ENCODE data around the gene KRT71.
A peak's percentile ranks its signal among the peaks of the same experiment; 100 is the strongest.

The KRT71 gene

GRCh38 chr12:52539083-52539820 is 13.7 kb downstream of the KRT71 start:
- H3K9me3 Mint-ChIP-seq, result no peaks in the 10 kb centered on the region
- H3K27me3 Mint-ChIP-seq, result peaks cover 3% of the 10 kb centered on the region
- peak overlapping the region; percentile 45 for H3K27ac Mint-ChIP-seq
- no peak overlapping the region for H3K4me3 Mint-ChIP-seq
- H3K4me1 Mint-ChIP-seq (ENCODE audit: low read depth), result peaks cover 3% of the 10 kb centered on the region
- DNase-seq, result no peak
- H3K36me3 Mint-ChIP-seq (ENCODE audit: low read depth), result no peaks in the 10 kb centered on the region

DNA sequence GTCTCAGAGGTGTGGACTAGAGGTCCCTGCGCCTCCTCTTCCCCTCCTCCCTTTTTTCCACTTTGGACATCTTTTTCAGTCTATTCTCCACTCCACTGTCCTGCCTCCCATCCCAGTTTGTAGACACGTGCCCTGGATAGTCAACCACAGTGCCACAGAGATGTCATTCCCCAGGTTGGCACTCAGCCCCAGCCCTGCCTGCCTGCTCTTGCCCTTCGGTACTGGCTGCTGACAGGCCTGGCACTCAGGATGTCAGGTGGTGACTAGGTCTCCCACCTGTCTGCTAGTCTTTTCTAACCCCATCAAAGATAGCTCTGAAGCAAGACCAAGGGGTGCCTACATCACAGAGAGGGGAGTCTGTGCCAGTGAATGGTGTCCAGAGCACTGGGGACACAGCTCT is 15.8 kb downstream of the KRT71 start:
- no peak for DNase-seq
- H3K27ac Mint-ChIP-seq, result no peak overlapping the region
- H3K4me3 Mint-ChIP-seq, result no peak overlapping the region
- H3K27me3 Mint-ChIP-seq, result peaks cover 3% of the 10 kb centered on the region
- H3K9me3 Mint-ChIP-seq, result no peaks in the 10 kb centered on the region
- no peaks in the 10 kb centered on the region for H3K36me3 Mint-ChIP-seq (ENCODE audit: low read depth)
- H3K4me1 Mint-ChIP-seq (ENCODE audit: low read depth), result no peaks in the 10 kb centered on the region

DNA sequence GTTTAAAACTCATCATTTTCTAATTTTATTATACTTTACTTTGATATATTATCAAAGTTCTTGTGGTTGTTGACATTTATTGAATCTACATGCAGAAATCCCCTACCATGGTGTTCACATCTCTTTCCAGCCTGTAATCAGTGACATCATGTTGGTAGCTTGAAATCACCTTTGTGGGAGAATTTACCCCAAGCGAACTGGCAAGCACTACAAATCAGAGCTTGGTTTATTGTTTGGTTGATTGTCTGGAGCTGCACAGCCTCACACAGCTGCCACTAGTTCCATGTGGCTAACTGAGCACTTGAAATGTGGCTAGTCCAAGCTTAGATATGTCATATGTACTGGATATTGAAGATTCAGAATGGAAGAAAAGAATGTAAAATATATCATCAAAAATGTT is 17.4 kb downstream of the KRT71 start:
- Mint-ChIP-seq H3K9me3 (no peaks in the 10 kb centered on the region), H3K36me3 (ENCODE audit: low read depth) (no peaks in the 10 kb centered on the region), H3K4me1 (ENCODE audit: low read depth) (no peaks in the 10 kb centered on the region), H3K27ac (no peak overlapping the region), H3K27me3 (peaks cover 3% of the 10 kb centered on the region), H3K4me3 (no peak overlapping the region)
- DNase-seq, result no peak

- Mint-ChIP-seq H3K4me3 (no peak overlapping the region), H3K27ac (no peak overlapping the region), H3K36me3 (ENCODE audit: low read depth) (no peaks in the 10 kb centered on the region), H3K9me3 (no peaks in the 10 kb centered on the region), H3K4me1 (ENCODE audit: low read depth) (no peaks in the 10 kb centered on the region), H3K27me3 (peaks cover 3% of the 10 kb centered on the region)
- no peak for DNase-seq
Measured at GRCh38 chr12:52534482-52534881, 18.5 kb downstream of the KRT71 start.

- Mint-ChIP-seq H3K27me3 (peaks cover 3% of the 10 kb centered on the region), H3K36me3 (ENCODE audit: low read depth) (no peaks in the 10 kb centered on the region), H3K27ac (no peak overlapping the region), H3K4me1 (ENCODE audit: low read depth) (no peaks in the 10 kb centered on the region), H3K4me3 (no peak overlapping the region), H3K9me3 (no peaks in the 10 kb centered on the region)
- no peak for DNase-seq
Measured at GRCh38 chr12:52533686-52534470, 19.1 kb downstream of the KRT71 start.

GRCh38 chr12:52532636-52533035 is 20.3 kb downstream of the KRT71 start:
- Mint-ChIP-seq H3K27ac (no peak overlapping the region), H3K4me3 (no peak overlapping the region), H3K9me3 (no peaks in the 10 kb centered on the region), H3K4me1 (ENCODE audit: low read depth) (no peaks in the 10 kb centered on the region), H3K36me3 (ENCODE audit: low read depth) (no peaks in the 10 kb centered on the region), H3K27me3 (peaks cover 3% of the 10 kb centered on the region)
- DNase-seq, result no peak

DNA sequence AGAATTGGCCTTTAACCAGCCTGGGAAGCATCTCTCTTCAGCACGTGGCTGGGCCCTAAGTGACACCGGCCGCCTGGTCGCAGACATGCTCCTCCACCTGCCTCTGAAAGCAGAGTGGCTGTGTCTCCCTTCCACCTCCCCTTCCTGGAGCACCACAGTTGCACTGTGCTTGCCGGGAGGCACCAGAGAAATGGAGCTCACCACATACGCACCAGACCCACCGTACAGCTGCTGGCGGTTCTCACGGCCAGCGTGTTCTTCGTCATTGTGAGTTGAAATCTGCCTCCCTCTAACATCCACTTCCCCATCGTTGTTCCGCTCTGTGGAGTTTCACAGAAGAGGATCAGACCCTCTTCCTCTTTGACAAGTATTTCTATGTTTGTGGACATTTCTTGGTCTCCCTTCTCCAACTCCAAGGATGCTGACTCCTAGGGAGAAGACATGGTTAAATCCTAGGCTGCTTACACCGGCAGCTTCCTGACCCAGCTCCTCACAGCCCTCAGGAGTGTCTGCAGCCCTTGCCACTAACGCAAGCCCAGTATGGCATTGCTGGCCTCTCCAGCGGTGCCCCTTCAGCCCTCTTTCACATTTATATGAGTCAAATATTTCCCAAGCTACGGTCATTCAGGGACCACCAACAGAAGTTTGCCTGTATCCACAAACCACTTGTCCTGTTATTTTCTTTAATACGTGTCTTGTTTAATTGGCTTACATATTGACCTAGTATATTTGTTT is 21.2 kb downstream of the KRT71 start:
- DNase-seq, result no peak
- Mint-ChIP-seq H3K4me3 (no peak overlapping the region), H3K36me3 (ENCODE audit: low read depth) (no peaks in the 10 kb centered on the region), H3K9me3 (no peaks in the 10 kb centered on the region), H3K4me1 (ENCODE audit: low read depth) (no peaks in the 10 kb centered on the region), H3K27ac (no peak overlapping the region), H3K27me3 (no peaks in the 10 kb centered on the region)

- H3K4me1 Mint-ChIP-seq (ENCODE audit: low read depth), result no peaks in the 10 kb centered on the region
- H3K9me3 Mint-ChIP-seq, result no peaks in the 10 kb centered on the region
- H3K27me3 Mint-ChIP-seq, result no peaks in the 10 kb centered on the region
- DNase-seq, result no peak
- H3K36me3 Mint-ChIP-seq (ENCODE audit: low read depth), result no peaks in the 10 kb centered on the region
- H3K4me3 Mint-ChIP-seq, result no peak overlapping the region
- H3K27ac Mint-ChIP-seq, result no peak overlapping the region
Measured at GRCh38 chr12:52530905-52531304, 22.0 kb downstream of the KRT71 start.

DNA sequence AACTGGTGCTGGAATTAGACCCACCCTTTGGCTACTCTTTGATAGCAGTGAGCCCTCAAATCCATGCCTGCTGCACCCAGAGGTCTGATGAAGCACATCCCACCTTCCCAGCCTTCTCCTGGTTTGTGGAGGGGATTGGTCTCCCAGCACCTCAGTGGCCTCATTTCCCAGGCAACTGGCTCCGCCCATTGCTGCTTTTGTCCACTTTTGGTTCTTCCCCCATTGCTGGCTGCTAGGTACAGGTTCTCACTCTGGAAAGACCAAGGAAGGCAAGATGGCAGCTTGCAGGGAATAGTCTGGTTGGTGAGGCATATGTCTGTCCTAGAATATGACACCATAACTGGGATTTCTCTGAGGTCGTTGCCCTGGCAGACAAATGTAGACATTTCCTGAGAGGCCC is 22.6 kb downstream of the KRT71 start:
- no peaks in the 10 kb centered on the region for H3K27me3 Mint-ChIP-seq
- no peaks in the 10 kb centered on the region for H3K36me3 Mint-ChIP-seq (ENCODE audit: low read depth)
- H3K4me3 Mint-ChIP-seq, result no peak overlapping the region
- no peaks in the 10 kb centered on the region for H3K9me3 Mint-ChIP-seq
- H3K4me1 Mint-ChIP-seq (ENCODE audit: low read depth), result no peaks in the 10 kb centered on the region
- DNase-seq, result no peak
- H3K27ac Mint-ChIP-seq, result no peak overlapping the region

DNA sequence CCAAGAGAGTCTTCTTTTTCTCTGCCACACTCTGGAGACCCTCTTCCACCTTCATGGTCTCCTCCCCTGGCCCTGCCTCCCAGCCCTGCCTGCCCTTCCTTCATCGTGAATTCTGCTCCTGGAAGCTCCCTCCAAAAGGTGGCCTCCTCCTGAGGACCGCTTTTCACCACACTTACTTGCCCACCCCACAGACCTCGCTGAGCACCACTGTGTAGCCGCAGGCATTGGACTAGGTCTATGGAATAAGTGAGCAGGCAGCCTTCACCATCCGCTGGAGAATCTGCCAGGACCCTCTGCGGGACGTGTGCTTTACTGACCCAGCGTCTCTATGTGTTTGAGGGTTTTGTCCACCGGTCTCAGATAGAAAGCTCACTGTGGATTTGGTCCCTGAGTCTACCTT is 23.1 kb downstream of the KRT71 start:
- no peaks in the 10 kb centered on the region for H3K9me3 Mint-ChIP-seq
- no peak overlapping the region for H3K4me3 Mint-ChIP-seq
- no peaks in the 10 kb centered on the region for H3K4me1 Mint-ChIP-seq (ENCODE audit: low read depth)
- no peaks in the 10 kb centered on the region for H3K27me3 Mint-ChIP-seq
- no peaks in the 10 kb centered on the region for H3K36me3 Mint-ChIP-seq (ENCODE audit: low read depth)
- no peak overlapping the region for H3K27ac Mint-ChIP-seq
- DNase-seq, result no peak

DNA sequence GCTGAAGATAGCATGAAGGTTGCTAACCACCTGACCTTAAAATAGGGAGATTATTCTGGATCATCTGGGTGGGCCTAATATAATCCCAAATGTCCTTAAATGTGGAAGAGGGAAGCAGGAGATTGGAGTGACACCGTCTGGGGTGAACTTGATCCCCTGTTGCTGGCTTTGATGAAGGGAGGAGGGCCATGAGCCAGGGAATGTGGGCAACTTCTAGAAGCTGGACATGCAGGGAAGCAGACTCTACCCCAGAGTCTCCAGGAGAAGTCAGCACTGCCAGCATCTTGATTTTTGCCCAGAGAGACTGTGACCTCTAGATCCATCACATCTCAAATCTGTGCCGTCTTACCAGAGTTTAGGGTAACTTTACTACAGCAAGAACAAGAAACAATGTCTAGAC is 23.5 kb downstream of the KRT71 start:
- no peaks in the 10 kb centered on the region for H3K9me3 Mint-ChIP-seq
- H3K4me3 Mint-ChIP-seq, result no peak overlapping the region
- H3K27me3 Mint-ChIP-seq, result no peaks in the 10 kb centered on the region
- no peaks in the 10 kb centered on the region for H3K4me1 Mint-ChIP-seq (ENCODE audit: low read depth)
- H3K27ac Mint-ChIP-seq, result no peak overlapping the region
- no peak for DNase-seq
- no peaks in the 10 kb centered on the region for H3K36me3 Mint-ChIP-seq (ENCODE audit: low read depth)

GRCh38 chr12:52528641-52529143 is 24.3 kb downstream of the KRT71 start:
- Mint-ChIP-seq H3K27ac (no peak overlapping the region), H3K4me1 (ENCODE audit: low read depth) (no peaks in the 10 kb centered on the region), H3K27me3 (no peaks in the 10 kb centered on the region), H3K9me3 (no peaks in the 10 kb centered on the region), H3K4me3 (no peak overlapping the region), H3K36me3 (ENCODE audit: low read depth) (no peaks in the 10 kb centered on the region)
- peak; percentile 6 for DNase-seq

DNA sequence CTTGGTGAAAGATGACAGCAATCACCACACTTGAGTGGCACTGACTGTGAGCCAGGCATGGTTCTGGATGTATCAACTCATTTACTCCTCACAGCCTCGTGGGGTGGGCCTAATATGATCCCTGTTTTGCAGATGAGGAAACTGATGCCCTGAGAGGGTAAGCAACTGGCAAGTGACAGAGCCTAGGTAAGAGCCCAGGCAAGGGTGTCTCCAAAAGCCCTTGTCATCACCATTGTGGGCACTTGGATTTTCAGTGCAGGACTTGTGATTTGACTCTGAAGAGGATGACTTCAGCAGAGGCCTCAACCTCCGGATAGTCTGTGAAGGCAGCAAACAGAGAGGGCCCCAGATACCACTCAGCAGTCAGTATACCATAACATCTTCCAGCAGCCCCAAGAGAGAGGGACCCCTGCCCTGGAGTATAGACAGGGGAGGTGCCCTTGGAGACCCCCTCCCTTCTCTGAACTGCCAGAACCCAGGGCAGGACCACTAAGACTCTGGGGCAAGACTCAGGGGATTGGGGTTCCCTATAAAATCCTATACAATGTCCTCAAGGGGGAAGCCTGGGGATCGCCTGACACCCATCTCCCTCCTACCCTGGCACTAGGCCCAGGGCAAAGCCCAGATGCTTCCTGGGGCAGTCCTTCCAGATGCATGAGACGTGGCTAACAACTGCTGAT is 25.7 kb downstream of the KRT71 start:
- Mint-ChIP-seq H3K4me1 (ENCODE audit: low read depth) (no peaks in the 10 kb centered on the region), H3K4me3 (no peak overlapping the region), H3K27ac (no peak overlapping the region), H3K9me3 (no peaks in the 10 kb centered on the region), H3K27me3 (no peaks in the 10 kb centered on the region), H3K36me3 (ENCODE audit: low read depth) (no peaks in the 10 kb centered on the region)
- no peak for DNase-seq

DNA sequence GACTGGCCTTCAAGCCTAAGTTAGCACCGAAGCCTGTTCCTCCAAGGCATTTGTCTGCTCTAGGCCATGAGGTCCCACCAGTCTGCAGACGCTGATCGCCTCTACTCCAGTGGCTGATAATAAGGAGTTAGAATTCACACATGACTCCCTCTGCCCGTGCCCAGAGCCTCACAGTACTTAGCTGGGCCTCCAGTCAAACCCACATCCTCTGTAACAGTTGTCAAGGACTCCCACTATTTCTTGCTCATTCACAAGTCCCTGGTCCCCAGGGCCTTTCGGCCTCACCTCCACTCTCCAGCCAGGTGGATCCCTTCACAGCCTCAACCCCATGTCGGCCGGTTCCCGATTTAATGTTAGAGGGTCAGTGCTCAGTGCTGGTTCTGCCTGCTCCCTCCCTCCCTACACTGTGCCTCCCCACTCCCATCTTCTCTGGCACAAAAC is 26.4 kb downstream of the KRT71 start:
- Mint-ChIP-seq H3K27me3 (no peaks in the 10 kb centered on the region), H3K4me1 (ENCODE audit: low read depth) (no peaks in the 10 kb centered on the region), H3K4me3 (no peak overlapping the region), H3K9me3 (no peaks in the 10 kb centered on the region), H3K36me3 (ENCODE audit: low read depth) (no peaks in the 10 kb centered on the region), H3K27ac (no peak overlapping the region)
- DNase-seq, result peak; percentile 19
